T-helper 2 cell (primary cell): ENCODE measurements around the gene S100A14.
"Not testable (repeated sequence)": the region's sequence is repeated elsewhere in the genome, so short reads cannot be mapped to it uniquely, and the experiment has no call there.

ENCODE experiments used
- DNase-seq, 5 experiments: peaks; one replicate each; pipeline versions ENCODE4 v3.0.0 to v3.0.0-alpha.2; 2012 to 2022

Gene S100A14

GRCh38 chr1:153585006-153585405 lies 31.1 kb downstream of the S100A14 start:
- no peak for DNase-seq

DNA sequence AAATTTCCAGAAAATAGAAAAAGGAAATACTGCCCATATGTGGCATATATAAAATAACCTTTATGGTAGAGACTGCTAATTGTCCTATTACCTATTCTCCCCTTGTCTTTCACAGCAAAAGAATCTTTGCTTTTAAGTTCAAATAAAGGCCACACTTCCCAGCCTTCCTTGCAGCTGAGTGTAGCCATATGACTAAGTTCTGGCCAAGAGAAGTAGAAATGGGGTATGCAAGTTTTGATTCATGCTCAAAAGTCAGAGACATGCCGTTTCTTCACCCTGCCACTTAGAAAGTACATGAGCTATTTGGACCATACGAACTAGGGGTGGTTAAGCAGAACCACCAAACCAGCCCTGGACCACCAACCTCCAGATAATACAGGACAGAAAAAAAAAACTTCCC lies 32.1 kb downstream of the S100A14 start:
- no peak for DNase-seq

DNA sequence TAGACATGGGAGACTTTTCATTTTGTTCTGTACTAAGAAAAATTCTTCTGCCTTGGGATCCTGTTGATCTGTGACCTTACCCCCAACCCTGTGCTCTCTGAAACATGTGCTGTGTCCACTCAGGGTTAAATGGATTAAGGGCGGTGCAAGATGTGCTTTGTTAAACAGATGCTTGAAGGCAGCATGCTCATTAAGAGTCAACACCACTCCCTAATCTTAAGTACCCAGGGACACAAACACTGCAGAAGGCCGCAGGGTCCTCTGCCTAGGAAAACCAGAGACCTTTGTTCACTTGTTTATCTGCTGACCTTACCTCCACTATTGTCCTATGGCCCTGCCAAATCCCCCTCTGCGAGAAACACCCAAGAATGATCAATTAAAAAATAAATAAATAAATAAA lies 32.6 kb downstream of the S100A14 start:
- DNase-seq, result not testable (repeated sequence)

DNA sequence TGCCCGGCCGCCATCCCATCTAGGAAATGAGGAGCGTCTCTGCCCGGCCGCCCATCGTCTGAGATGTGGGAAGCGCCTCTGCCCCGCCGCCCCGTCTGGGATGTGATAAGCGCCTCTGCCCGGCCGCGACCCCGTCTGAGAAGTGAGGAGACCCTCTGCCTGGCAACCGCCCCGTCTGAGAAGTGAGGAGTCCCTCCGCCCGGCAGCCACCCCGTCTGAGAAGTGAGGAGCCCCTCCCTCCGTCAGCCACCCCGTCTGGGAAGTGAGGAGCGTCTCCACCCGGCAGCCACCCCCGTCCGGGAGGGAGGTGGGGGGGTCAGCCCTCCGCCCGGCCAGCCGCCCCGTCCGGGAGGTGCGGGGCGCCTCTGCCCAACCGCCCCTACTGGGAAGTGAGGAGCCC lies 33.3 kb downstream of the S100A14 start:
- not testable (repeated sequence) for DNase-seq

DNA sequence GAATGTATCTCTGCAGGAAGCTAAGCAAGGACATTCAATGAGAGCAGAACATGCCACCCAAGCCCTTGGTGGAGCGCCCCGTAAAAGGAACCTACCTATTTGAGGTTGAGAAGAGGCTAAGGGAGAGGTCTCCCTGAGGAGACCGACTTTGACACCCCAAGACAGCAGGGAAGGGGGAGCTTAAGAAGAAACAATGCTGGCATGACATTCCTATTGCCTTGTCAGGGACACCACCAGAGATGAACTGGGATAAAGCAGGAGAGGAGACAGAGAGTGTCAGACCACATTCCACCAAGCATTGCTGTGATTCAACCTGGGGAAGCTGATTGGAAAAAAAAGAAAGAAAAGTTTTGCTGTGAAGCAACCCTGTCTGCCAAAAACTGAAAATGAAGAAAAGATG lies 37.2 kb downstream of the S100A14 start:
- no peak for DNase-seq

GRCh38 chr1:153578490-153578889 lies 37.6 kb downstream of the S100A14 start:
- no peak for DNase-seq

DNA sequence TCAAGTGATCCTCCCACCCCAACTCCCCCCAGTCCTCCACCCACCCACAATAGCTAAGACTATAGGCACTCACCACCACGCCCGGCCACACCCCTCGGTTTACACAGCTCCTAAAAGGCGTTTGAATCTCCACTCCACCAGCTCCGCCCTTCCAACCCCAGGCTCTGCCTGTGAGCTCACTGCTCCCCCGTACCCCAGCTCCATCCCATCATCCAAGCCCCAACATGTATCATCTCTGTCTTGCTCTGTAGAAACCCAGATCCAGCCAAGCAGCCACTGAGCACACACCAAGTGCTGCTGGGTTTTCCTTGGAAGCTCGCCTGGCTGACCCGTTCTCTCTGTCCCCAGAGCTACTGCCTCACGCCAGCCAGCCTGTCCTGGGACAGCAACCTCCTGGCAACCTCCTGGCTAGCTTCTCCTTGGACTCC lies 38.5 kb downstream of the S100A14 start:
- no peak for DNase-seq

DNA sequence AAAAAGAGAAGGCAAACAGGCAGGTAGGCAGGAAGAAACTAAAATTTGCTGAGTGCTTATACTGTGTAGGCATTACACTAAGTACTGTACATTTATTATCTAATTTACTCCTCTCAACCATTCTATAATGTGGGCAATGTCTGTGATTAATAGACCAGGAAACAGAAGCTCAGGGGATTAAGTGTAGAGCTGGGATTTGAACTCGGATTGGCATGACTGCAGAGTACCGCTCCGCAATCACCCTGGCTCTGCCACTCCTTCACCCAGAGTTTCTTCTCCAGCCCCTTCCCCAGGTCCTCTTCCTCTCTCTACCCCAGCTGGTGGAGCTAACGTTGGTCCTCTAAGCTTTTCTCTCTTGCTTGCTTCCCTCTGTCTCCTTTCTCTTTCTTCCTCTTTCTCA lies 39.0 kb downstream of the S100A14 start:
- no peak for DNase-seq

DNA sequence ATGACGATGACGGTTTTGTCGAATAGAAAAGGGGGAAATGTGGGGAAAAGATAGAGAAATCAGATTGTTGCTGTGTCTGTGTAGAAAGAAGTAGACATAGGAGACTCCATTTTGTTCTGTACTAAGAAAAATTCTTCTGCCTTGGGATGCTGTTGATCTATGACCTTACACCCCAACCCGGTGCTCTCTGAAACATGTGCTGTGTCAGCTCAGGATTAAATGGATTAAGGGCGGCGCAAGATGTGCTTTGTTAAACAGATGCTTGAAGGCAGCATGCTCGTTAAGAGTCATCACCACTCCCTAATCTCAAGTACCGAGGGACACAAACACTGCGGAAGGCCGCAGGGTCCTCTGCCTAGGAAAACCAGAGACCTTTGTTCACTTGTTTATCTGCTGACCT lies 40.6 kb downstream of the S100A14 start:
- DNase-seq, result not testable (repeated sequence)

DNA sequence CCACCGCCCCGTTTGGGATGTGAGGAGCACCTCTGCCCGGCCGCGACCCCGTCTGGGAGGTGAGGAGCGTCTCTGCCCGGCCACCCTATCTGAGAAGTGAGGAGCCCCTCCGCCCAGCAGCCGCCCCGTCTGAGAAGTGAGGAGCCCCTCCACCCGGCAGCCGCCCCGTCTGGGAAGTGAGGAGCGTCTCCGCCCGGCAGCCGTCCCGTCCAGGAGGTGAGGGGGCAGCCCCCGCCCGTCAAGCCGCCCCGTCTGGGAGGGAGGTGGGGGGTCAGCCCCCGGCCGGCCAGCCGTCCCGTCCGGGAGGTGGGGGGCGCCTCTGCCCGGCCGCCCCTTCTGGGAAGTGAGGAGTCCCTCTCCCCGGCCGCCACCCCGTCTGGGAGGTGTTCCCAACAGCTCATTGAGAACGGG lies 41.0 kb downstream of the S100A14 start:
- DNase-seq, result not testable (repeated sequence)

DNA sequence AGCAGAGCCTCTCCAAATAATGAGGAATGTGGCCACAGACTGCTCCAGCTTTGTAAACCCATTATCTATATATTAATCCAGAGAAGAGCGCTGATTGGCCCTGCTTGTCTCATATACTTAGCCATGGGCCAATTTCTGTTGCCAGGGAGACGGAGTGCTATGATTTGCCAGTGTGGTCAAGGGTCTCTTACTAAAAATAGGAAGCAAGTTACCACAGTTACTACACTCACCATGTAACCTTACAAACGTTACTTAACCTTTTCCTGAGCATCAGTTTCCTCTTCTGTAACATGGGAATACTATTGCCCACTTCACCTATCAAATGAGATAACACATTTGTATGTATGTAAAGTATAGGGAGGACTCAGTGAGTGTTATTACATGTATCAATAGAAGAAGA lies 42.8 kb downstream of the S100A14 start:
- DNase-seq, result no peak

GRCh38 chr1:153572569-153573015 lies 43.5 kb downstream of the S100A14 start:
- DNase-seq, result peak in 2 of 5 experiments; percentile 22 to 56

DNA sequence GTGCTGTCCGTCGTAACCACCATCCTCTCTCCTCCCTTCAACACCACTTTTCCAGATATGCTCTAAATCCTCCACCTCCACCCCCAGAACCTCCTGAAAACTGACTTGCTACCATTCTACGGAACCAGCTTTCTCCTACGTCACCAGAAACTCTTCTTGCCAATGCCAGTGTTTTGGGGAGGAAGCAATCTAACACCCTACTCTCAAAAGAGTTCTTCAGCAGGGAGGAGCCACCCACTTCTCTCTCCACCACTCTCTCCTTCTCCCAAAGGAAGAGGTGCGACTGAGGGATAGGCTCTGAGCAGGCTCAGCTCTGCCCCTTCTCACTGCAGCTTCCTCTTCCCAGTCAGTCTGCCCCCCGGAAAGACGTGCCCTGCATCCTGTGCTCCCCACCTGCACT lies 44.4 kb downstream of the S100A14 start:
- DNase-seq, result no peak

DNA sequence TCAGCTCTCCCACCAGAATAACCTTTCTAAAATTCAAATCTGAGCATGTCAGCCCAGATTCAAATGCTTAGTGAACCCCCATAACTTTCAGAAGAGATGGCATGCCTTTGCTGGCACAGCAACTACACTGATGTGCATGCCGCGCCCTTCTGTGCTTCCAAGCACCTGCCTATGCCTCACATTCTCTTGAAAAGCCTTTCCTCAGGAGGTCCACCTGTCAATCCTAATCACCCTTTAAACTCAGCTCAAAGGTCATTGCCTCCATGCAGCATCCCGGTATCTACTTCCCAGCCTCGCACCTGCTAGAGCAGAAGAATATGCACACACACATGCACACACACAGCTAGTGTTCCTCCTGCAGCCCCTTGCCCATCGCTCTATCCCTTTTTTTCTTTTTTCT lies 45.3 kb downstream of the S100A14 start:
- DNase-seq, result no peak

DNA sequence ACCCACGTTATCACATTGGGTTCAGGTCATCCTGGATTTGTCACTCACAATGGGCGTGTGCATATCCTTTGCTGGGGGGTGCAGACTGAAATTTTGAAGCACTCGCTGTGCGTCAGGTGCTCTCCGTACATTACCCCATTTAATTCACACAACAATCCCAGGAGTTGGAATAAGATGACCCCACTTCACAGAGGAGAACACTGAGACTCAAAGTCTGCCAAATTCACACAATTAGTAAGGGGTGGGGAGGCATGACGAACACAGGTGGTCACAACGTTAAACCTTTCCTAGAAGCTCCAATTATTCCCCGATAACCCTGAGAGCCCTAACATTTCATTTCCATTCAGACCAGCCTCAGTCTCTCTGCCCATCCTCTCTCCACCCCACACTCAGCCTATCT lies 46.7 kb downstream of the S100A14 start:
- no peak for DNase-seq

DNA sequence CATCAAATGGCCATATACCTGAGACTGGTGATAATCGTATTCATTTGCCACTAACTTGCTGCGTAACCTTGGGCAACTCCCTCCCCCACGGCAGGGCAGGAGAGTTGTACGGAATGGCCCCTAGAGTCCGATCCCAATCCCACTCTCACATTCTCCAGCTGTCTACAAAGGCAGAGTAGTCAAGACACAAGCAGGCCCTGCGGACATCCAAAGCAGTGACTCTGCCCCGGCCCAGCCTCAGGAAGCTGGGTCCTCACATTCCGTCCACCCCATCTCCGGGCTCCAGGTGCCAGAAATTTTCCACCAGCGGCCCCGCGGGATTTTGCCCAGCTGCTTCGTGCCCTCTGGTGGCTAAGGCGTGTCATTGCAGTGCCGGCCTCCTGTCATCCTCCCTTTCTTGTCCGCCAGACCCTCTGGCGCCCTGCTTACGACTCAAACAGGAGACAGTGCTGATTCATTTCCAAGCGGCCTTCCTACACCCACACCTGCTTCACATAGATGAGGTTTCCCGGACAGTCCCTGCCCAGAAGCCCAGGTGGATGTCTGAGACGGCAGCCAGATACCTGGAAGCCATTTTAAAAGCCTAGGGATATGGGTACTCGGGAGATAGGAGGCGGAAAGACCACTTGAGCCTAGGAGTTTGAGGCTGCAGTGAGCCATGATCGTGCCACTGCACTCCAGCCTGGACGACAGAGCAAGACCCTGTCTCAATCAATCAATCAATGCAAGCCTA lies 47.6 kb downstream of the S100A14 start:
- peak; percentile 59 to 79 (median 65) for DNase-seq

- peak in 1 of 5 experiments; percentile 39 for DNase-seq
These were observed 48.3 kb downstream of the S100A14 start for GRCh38 chr1:153567621-153568366.

DNA sequence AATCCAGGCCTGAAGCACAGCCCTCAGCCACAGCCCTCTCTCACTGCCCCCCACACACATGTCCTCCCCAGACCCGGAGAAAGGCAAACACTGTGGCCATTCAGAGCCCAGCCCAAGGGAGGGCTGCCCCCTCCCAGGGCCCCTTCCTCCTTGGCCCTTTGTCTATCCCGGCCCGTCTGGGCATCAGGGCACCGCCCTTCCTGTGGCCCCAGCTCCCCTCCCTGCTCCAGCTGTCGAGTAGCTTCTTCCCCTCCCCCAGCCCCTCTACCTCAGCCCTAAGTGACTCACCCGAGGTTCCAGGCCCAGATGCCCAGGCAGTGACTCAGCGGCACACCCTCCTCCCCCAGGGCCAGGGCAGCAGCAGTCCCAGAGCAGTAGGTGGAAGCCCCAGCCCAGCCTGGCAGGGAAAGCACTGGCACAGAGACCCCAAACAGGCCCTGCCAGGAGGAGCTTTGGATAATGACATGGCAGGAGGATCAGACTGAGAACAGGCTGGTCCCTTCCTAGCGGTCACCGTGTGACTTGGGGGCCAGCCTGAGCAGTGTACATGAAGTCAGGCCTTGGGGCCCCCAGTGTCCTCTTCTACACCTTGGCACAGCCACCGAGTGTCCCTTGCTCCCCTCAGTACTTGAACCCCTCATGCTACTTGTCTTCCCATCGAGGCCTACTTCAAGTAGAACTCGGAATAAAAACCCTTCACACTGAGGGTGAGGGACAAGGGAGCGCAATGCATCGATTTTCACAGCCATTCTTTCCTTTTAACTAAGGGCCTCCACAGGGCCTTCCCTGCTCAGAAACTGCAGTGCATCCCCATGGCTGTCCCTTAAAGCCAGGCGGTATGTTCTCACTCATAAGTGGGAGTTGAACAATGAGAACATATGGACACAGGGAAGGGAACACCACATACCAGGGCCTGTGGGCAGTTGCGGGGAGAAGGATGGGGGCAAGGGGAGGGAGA lies 49.4 kb downstream of the S100A14 start:
- peak; percentile 24 to 89 (median 53) for DNase-seq

DNA sequence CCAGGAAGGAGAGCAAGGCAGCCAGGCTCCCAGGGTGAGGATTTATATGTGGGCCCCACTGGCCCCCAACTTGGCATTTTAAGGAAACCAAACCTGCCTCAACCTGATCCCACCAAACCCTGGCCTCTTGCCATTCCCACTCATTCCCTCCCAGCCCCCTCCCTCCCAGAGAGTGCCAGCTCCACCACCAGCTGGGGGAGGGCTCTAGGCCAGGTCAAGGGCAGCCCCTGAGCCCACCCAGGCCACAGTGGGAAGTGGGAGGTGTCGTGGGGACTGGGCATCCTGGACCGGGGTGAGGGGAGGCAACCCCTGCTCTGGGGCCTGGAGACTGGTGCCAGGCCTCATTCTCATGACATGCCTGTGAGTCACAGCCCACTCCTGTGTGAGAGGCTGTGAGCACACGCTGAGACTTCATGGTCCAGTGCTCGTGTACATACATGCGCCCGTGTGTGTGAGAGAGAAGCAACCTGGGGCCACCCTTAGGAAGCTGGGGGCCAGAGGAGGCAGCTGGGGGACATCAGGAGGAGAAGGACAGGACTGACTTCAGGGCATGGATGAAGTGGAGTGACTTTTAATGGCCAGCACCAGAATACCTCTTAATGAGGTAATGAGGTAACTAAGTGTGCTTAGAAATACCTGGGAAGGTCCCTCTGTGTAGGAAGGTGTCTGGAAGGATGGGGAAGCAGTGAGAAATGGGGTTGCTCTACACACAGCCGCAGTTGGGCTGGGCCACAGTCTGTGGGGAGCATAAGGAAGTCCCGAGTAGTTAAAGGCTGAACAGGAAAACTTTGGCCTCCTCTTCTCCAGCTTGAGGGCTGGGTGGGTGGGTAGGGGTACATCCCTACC lies 50.4 kb downstream of the S100A14 start, which contains the start of gene S100A2:
Gene S100A2 (minus strand): TSS at position 316 of the 846 bp plus-strand sequence. CDS start 1,967 bp downstream, outside the sequence.
- peak in 2 of 5 experiments; percentile 32 to 33 for DNase-seq
